Testis (tissue), 2 donors: ENCODE results near the gene FOXP4.

Experiments used
- POLR2A ChIP-seq: fragments of 450-650 bp; IDR thresholded peaks from one replicate; pipeline ENCODE4 v1.6.1; 2017; ENCODE audit warnings: antibody characterized with exemption, mild to moderate bottlenecking, moderate library complexity
- TF ChIP-seq, protein P1 (sequence below), 3 experiments: fragments of 450-650 bp in 2 of 3; fragments of 200-600 bp in 1 of 3; sonication (generic) in 1 of 3; IDR thresholded peaks; one replicate each; pipeline ENCODE4 v1.5.1; 2016 to 2019; ENCODE audit warnings: antibody characterized with exemption in 3 of 3, mild to moderate bottlenecking in 2 of 3, moderate library complexity in 1 of 3

GRCh38 chr6:41596096-41596685, 50.0 kb downstream of the FOXP4 start:
- TF ChIP-seq, protein P1, sequence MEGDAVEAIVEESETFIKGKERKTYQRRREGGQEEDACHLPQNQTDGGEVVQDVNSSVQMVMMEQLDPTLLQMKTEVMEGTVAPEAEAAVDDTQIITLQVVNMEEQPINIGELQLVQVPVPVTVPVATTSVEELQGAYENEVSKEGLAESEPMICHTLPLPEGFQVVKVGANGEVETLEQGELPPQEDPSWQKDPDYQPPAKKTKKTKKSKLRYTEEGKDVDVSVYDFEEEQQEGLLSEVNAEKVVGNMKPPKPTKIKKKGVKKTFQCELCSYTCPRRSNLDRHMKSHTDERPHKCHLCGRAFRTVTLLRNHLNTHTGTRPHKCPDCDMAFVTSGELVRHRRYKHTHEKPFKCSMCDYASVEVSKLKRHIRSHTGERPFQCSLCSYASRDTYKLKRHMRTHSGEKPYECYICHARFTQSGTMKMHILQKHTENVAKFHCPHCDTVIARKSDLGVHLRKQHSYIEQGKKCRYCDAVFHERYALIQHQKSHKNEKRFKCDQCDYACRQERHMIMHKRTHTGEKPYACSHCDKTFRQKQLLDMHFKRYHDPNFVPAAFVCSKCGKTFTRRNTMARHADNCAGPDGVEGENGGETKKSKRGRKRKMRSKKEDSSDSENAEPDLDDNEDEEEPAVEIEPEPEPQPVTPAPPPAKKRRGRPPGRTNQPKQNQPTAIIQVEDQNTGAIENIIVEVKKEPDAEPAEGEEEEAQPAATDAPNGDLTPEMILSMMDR (IDR thresholded peaks at IDR 0.05), result no peak
- TF ChIP-seq POLR2A, result no peak
